Measurements from ENCODE around the gene HIPK2.

HIPK2 gene

DNA sequence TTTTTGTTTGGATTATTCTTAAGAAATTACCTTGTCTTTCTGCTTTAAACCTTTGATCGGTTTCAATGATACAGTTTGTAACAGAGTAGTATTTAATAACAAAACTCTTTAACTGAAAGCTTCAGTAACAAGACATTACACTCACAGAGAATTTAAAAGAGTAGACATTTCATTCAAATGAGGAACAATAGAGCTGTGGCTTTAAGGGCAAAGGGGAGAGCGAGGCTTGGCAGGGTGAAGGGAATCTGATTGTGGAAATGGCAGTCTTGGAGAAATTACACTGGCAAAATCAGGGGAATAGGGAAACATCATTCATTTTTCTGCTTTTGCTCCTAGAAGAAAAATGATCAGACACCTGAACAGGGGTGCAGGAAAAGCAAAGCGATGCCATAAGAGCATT, 5.1 kb upstream of the HIPK2 start:
- no peak for DNase-seq

DNA sequence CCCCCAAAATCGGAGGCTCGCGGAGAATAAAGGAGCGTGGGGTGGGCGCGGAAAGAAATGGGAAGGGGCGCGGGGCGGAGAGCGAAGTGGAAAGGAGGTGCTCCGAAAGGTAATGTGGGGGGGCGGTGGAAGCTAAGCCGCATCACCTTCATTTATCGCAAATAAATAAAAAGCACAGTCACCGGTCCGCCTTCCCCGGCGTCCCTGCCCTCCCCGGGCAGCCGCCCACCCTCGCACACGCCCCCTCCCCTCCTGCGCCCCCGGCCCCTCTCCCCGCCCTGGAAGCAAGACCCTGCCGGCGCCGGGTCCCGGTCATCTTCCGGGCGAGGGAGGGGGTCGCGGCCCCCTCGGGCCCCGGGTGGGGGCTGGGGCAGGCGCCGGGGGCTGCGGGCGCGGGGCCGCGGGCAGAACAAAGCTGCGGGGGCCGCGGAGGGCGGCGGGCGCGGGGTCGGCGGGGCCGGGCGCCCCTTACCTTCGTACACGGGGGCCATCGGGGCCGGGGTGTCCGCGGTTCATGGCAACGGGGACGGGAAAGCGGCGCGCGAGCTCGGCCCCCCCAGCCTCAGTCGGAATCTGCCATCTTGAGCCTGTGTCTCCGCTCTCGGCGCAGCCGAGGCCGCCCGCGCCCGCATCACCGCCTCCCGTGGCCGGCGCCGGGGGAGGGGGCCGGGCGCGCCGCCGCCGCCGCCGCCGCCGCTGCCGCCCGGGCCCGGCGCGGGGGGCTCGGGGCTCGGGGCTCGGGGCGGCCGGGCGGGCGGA, 486 bp downstream of the HIPK2 start:
- DNase-seq: peak in 2 of 14 donors; percentile 13 to 61

DNA sequence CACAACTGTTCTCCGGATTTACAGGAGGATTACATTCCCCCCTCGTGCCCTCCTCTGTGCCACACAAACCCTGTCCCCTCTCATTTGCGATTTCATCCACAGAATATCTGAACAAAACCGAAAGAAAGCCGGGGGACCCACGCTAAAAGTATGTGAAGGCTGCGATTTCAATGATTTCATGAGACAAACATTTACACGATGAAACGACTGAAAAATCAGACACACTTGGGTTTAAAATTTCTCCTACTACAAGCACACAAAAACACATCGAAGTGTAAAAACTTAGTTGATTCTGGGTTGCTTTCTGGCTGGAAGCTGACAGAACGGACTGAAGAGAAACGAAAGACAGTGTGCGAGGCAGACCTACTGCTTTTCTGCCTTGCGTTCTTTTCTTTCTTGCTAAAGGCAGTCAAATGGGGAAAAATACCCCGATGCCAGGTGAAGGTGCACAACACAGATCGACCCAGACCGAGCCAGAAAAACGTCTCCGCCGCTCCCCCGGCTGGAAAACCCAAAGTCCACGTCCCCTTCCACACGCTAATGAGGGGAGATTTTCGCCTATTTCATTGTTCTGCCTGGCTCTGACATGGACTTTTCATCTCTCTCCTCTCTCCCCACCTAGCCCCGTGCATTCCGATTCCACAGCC, 1.2 kb downstream of the HIPK2 start:
- DNase-seq: peak in 7 of 14 donors; percentile 30 to 65 (median 55)

DNA sequence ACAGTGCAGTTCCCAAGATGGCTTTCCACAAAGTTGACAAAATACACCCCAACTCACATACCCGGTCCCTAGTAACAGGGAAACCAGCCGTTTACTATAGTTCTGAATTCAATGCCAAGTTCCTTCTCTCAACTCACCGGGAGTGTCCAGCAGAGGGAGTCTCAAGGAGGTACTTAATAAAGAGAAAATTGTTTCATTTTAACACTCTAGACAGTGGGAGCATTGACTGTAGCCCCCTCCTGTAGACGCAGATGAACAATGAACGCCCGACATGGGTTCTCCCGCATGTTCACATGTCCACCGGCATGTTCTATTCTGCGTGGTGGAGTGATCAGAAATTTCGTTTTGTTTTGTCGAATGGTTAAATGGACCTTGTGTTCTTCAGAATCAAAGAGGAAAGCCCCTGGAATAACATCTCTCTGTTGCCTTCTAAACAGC, 1.9 kb downstream of the HIPK2 start:
- peak in 11 of 14 donors; percentile 19 to 68 (median 54) for DNase-seq

DNA sequence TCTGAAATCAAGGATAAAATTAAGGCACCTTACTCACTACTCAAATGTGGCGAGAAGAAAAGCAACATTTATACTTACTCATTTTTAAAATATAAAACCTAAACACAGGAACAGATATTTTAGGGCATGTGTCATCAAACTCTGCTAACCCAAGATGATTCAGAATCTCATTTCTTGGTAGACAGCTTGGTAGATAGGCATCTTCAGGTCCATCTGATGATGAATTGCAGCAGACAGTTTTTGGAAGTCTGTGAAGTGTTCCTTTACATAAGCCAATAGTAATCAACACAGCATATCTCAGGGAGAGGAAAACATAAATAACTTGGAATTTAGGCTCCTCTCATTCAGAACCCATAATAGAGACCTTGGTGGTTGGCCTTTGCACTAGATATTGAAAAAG, 3.4 kb downstream of the HIPK2 start:
- no peak for DNase-seq

DNA sequence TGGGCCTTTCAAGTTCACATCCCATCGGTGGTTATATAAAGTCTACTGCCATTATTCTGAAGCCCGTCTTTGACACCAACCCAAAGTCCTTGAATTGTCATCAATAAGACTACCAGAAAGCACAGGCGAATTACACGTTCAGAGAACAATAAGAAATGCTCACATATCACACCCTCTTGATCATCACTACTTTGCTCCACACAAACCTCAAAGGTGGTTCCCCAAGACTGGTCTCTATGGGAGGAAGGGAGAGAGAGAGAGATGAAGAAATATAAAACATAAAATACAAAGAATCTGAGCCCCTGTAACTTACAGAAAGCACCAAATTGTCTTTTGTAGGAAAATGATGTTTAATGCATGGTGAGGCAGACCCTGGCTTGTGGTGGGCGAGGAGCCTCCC, 4.4 kb downstream of the HIPK2 start:
- no peak for DNase-seq

DNA sequence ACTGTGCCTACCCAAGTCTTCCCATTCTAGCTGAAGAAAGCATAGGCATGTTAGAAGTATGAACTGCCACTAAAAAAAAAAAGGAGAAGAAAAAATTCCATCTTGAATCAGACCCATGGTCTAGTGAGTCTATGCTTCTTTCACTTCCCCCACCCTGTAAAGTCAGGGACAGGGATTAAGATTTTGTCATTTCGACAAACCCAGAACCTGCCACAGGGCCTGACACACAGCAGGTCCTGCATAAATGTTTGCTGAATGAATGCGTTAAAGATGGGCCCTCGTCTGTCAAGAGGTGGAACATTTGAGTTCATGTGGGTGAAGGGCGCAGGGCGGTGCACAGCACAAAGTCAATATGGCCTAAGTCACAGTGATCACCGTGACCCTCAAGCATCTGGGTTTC, 4.9 kb downstream of the HIPK2 start:
- no peak for DNase-seq

DNA sequence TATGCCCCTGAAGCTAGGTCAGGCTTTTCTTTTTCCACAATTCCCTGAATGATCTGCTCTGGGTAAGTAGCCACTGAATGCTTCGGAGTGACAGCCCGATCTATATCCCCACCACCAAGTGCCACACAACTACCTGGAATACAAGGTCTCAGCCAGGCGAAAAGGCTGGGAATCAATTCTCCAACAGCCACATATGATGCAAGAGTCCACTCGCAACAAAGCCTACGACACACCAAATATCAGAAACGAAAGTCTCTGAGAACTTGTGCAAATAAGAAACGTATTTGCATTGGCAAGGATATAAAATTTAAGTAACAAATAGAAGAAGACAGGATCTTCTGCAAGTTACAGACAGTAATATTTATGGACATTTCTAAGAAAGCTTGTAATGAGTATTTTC, 5.7 kb downstream of the HIPK2 start:
- DNase-seq: no peak

DNA sequence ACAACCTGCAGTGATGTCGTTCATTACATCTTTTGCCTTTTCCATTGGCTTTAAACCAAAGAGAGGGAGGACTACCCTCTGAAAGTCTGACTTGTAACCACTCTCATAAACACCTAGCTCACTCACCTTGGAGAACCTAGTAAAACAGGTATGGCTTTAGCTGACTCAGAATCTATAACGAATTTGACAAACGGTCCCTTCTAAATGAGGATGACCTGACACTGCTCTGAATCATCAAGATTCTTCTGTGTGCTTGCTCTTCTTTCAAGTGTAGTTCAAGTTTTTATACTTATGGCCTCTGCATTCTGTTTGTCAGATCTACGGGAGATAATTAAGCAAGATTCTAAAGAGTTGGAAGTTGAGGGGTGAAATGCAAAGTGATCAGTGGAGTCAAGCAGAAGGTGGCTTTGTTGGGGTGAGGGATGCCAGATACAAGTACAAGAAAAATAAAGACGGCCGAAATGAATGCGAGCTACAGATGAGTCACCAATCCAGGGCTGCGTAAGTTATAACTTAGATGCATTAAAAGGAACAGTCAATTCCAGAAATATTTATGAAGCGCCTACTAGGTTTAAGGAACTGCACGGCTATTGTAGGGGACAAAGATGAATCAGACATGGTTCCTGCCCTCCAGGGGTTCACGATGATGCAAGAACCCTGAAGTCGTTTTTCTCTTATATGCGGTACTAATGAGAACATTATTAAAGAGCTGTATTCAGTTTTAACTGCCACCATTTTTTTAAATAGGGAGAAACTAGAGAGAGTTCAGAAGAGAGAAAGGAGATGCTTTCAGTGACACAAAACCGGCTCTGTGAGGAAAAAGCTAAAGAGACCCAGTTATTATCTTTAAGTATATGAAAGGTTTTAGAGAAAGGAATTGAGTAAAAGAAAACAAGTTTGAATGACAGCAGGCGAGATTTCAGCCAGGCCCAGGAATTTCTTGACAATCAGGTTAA, 6.5 kb downstream of the HIPK2 start:
- no peak for DNase-seq

DNA sequence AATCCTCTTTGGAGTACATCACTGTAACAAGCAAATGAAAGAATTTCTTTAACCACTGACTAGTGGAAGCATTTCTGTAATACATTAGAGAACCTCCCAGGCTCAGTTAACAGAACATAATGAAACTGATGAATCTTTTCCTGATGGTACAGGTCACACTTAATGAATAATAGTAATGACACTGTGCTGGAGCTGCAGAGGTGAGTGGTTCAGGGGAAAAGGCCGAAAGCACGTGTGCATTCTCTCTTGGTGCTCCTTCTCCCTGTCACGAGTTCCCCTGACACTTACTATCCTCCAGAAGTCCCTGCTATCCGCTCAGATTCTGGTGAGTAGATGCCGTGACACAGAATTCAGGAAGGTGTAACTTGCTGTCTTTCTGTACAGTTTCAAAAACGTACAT, 8.0 kb downstream of the HIPK2 start:
- DNase-seq: no peak

DNA sequence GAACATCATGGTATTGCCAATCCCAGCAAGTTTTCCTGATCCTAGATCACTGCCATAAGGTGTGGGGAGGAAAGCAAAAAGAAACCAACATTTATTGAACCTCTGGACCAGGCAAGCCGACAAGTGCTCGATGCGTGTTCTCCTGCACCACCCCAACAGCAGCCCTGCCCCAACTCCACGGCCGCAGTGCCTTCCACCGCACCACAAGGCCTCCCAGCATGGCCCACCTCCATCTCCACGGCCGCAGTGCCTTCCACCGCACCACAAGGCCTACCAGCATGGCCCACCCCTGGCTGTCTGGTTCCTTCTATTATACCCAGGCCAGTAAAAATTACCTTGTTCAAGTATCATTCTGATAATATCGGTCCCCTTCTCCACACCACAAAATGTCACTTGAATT, 8.7 kb downstream of the HIPK2 start:
- DNase-seq: no peak

DNA sequence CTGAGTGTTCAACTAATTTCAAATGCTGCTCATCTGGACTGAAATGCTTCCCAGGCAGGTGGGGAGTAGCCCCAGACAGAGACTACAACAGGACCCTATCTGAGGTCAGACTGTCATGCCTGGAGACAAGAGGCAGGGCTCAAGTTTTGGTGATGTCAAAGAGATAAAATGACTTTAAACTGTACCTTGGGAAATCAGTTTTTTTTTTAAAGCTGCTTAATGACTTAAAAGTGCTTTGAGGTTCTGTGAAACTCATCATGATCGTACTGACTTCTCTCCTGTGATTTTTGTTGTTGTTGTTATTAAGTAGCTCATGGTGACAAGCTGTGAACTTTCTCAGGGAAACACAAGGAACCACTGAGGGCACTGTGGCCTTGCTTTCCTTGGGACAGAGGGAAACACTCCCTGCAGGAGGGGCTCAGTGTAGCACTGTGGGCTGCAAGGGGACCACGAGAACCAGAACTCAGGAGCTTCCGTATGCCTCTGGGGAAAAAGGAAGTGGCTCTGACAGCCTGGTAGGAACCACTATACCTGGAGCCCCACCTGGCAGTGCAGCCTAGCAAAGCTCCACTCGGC, 9.5 kb downstream of the HIPK2 start:
- DNase-seq: no peak

DNA sequence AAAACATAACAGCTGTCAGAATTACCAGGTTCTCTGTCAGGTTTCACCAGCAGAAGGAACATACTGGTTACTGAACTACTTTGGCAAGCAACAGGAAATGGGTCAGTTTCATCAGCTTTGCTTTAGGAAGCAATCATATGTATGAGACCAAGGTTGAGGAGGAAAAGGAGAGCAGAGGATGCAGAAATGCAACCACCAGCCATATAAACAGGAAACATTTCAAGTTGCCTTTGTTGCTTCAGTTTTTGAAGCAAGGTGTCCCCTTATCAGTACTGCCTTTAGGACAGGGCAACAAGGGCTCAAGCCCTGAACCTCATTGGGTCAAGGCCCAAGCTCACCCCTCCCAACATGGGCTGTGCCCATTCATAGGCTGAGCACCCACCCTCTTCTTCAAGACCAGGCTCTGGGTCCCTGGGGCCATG, 10.2 kb downstream of the HIPK2 start:
- DNase-seq: no peak

DNA sequence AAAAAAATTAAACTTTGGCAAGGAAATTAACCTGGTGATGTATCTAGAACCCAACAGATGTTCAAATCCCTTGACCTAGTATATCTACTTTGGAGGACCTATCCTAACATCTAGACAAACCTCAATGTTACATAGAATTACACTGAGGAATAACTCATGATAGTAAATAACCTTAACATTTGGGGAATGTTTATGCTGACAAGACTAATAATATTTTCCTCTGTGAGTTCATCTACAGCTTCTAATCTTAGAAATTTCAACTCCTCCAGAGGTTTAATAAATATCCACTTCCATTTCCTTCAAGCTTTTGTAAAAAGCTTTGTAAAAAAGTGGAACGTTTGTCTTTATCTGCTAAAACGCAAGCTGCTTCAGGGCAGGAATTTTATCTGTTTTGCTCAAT, 12.7 kb downstream of the HIPK2 start:
- no peak for DNase-seq

DNA sequence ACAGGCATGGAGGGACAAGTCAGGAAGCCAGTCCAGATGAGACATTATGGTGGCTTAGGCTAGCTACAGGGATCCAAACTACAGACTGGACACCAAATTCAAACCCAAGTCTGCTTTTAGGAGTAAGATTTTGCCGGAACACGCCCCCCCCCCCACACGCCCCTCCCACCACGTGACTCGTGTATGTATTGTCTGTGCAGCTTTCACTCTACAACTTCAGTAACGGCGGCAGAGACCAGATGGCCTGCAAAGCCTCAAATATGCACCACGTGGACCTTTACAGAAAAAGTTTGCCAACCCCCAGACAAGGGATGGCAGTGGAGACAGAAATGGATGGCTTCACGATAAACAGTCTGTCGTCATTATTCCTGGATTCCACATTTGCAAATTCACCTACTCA, 14.5 kb downstream of the HIPK2 start:
- DNase-seq: no peak

DNA sequence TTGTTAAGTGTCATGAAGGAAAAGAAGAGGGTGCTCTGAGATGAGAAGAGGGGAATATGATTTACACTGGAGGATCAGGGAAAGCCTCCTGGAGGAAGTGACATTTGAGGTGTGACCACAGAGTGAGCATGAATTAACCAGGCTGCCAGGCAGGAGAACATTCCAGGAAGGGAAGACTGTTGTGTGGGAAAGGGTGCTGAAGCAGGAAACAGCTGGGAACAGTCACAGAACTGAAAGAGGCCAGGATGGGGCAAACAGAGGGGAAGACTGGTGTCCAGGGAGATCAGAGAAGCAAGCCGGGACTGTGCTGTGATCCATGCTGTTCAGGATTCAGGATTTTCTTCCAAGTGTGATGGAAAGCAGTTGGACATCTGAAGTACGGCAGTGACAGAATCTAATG, 14.9 kb downstream of the HIPK2 start:
- peak in 1 of 14 donors; percentile 33 for DNase-seq

DNA sequence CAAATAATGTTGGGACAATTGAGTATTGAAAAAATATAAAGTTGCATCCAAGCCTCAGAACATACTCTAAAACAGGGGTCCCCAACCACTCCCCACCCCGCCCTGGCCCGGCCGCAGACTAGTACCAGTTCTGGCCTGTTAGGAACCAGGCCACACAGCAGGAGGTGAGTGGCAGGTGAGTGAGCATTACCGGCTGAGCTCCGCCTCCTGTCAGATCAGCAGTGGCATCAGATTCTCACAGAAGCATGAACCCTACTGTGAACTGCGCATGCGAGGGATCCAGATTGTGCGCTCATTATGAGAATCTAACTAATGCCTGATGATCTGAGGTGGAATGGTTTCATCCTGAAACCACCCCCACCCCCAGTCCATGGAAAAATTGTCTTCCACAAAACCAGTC, 19.4 kb downstream of the HIPK2 start:
- no peak for DNase-seq

DNA sequence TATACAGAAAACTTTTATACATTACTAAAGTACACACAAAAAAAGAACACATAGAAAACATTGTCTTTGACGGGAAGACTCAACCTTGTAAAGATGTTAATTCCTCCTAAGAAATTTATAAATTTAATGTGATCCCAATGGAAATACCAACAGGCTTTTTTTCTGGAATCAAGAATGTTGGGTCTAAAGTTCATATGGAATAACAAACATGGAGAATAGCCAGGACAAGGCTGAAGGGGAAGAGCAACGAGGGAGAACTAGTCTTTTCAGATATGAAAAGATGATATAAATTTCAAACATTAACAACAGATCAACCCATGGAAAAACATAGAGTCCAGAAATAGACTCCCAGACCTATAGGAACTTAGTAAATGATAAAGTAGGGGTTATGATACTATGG, 19.8 kb downstream of the HIPK2 start:
- DNase-seq: no peak

DNA sequence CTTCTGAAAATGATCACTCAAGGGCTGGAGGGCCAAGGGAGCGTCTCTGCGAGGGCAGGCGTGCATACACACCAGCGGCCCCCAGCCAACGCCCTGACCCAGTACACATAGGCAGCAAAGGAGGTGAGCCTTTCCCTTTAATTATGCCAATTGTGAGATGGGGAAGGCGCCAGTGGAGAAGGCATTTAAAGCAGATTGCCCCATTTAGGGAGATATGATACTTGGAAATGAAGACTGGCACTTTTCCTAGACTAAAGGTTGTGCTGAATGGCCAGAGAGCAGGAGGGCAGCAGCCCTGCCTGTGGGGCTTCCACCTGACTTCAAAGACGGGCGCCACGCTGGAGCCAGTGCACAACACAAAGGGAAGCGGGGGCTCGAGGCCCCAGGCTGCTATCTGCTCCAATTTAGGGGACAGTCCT, 24.1 kb downstream of the HIPK2 start:
- DNase-seq: no peak

DNA sequence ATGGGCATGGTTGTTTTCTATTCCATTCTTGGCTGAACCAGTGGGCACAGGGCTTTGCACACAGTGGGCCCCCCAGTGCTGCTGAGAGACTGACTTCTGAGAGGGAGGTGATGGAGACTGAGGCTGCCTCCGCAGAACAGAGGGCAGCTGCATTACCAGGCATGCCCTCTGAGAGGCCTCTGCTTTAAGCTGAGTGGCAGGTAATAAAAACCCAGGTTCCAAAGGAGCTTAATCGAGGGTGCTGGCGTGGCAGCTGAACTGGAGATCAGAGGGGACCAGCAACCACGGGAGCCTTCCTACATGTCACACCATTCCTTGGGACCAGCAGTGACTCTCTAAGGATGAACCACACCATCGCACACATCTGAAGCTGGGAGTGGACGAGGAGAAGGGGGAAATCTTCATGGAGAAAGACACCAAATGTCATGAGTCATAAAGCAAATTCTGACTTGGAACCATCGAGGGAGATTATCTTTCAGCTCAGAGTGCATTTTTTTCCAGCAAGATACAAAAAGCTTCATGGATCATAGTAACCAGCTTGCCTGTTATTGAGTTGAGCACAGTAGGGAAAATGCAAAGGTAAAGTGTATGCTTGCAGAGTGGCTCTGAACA, 24.6 kb downstream of the HIPK2 start:
- DNase-seq: no peak

DNA sequence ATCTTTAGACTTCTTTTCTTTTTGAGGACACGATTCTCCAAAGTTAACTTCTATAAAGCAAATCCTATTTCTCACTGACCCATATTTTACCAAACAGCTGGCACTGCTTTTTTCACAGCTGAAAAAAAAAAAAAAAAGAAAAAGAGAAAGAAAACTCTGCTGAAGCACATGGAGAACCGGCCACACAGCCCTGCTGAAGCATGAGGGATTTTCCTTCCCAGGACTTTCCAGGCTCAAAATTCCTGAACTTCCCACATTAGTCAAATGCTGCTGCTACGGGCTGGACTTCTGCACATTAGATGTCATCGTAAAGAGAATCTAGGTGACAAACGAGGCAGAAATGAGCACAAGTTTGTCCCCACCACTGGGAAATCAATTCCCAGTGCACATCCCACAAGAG, 25.2 kb downstream of the HIPK2 start:
- no peak for DNase-seq

DNA sequence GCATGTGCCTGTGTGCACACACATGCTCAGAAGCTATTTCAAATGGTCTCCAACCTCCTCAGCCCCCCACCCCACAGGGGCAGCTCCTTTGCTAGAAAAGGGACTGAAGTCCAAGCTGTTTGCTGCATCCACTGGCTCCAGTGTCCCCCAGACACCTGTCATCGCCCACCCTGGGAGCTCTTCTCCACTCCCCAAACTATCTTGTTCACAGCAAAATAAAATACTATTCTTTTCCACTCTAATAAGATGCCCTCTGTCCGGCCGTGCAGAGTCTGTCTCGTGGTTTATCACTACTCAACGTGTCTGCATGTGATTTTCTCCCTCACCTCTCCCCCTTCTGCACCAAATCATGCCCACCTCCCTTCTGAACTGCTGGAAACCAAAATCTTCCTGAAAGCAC, 25.6 kb downstream of the HIPK2 start:
- no peak for DNase-seq
